Parathyroid adenoma (tissue), 2 donors: ENCODE measurements around the gene BRAT1.

Experiments
- H2AFZ ChIP-seq: fragments of 300-600 bp; sonication (generic); one replicate; pipeline ENCODE4 v1.7.0; 2017; ENCODE audit warnings: antibody characterized with exemption, mild to moderate bottlenecking
- H3K27ac ChIP-seq: fragments of 300-600 bp; sonication (generic); one replicate; pipeline ENCODE4 v1.7.0; 2017
- H3K27me3 ChIP-seq: fragments of 300-600 bp; sonication (generic); one replicate; pipeline ENCODE4 v1.7.0; 2017; ENCODE audit warnings: low read length; ENCODE audit not compliant: control insufficient read depth, insufficient read depth
- H3K36me3 ChIP-seq: fragments of 300-600 bp; sonication (generic); one replicate; pipeline ENCODE4 v1.7.0; 2017; ENCODE audit warnings: low read length; ENCODE audit not compliant: control insufficient read depth, insufficient read depth
- H3K4me1 ChIP-seq: fragments of 300-600 bp; sonication (generic); one replicate; pipeline ENCODE4 v1.7.0; 2017; ENCODE audit warnings: control low read depth
- H3K4me2 ChIP-seq: fragments of 300-600 bp; sonication (generic); one replicate; pipeline ENCODE4 v1.7.0; 2017; ENCODE audit warnings: low read length
- H3K4me3 ChIP-seq: fragments of 300-600 bp; sonication (generic); one replicate; pipeline ENCODE4 v1.7.0; 2017; ENCODE audit warnings: low read depth, low read length
- H3K79me2 ChIP-seq: fragments of 300-600 bp; sonication (generic); one replicate; pipeline ENCODE4 v1.7.0; 2017; ENCODE audit warnings: control low read depth
- H3K9ac ChIP-seq: fragments of 300-600 bp; sonication (generic); one replicate; pipeline ENCODE4 v1.7.0; 2017; ENCODE audit warnings: mild to moderate bottlenecking
- H3K9me3 ChIP-seq: fragments of 300-600 bp; sonication (generic); one replicate; pipeline ENCODE4 v1.7.0; 2017; ENCODE audit warnings: low read length; ENCODE audit not compliant: control insufficient read depth
- CTCF ChIP-seq: fragments of 300-600 bp; sonication (generic); IDR thresholded peaks from one replicate; pipeline ENCODE4 v1.7.0; 2017; ENCODE audit warnings: antibody characterized with exemption, mild to moderate bottlenecking
- donor health status: primary hyperparathyroidism.

Gene BRAT1

GRCh38 chr7:2558629-2559282 lies 3.4 kb upstream of the BRAT1 start, which contains the start of gene IQCE:
Gene IQCE, plus strand, starts transcription at chr7:2558979. Its CDS starts 203 bp downstream, at chr7:2559182.
- Histone ChIP-seq H3K36me3 (no peaks in the 10 kb centered on the region), H3K4me3 (peak within 1 kb of the TSS; percentile 81), H3K4me1 (peaks cover 8% of the 10 kb centered on the region), H3K27me3 (no peaks in the 10 kb centered on the region), H3K4me2 (peak within 1 kb of the TSS; percentile 85), H3K27ac (peak within 1 kb of the TSS; percentile 9), H3K9ac (peak within 1 kb of the TSS; percentile 73), H3K9me3 (no peaks in the 10 kb centered on the region), H3K79me2 (peaks cover 19% of the 10 kb centered on the region), H2AFZ (peak within 1 kb of the TSS; percentile 86)
- no peak for TF ChIP-seq CTCF

GRCh38 chr7:2554661-2555111 lies 638 bp downstream of the BRAT1 start:
- TF ChIP-seq CTCF: no peak
- Histone ChIP-seq H3K27me3 (no peaks in the 10 kb centered on the region), H3K79me2 (peaks cover 19% of the 10 kb centered on the region), H3K9me3 (no peaks in the 10 kb centered on the region), H3K4me3 (peak overlapping the region; percentile 87), H3K36me3 (no peaks in the 10 kb centered on the region), H2AFZ (peak overlapping the region; percentile 100), H3K4me2 (peak overlapping the region; percentile 87), H3K4me1 (peaks cover 4% of the 10 kb centered on the region), H3K9ac (no peak overlapping the region), H3K27ac (no peak overlapping the region)

GRCh38 chr7:2553831-2554581 lies 1.3 kb downstream of the BRAT1 start:
- H2AFZ ChIP-seq: peak overlapping the region; percentile 9
- H3K27ac ChIP-seq: no peak overlapping the region
- H3K79me2 ChIP-seq: peaks cover 14% of the 10 kb centered on the region
- peaks cover 4% of the 10 kb centered on the region for H3K4me1 ChIP-seq
- no peak overlapping the region for H3K9ac ChIP-seq
- H3K4me3 ChIP-seq: peak overlapping the region; percentile 87
- H3K4me2 ChIP-seq: peak overlapping the region; percentile 87
- no peaks in the 10 kb centered on the region for H3K27me3 ChIP-seq
- H3K9me3 ChIP-seq: no peaks in the 10 kb centered on the region
- no peak for TF ChIP-seq CTCF
- H3K36me3 ChIP-seq: no peaks in the 10 kb centered on the region

GRCh38 chr7:2553108-2553507 lies 2.2 kb downstream of the BRAT1 start:
- Histone ChIP-seq H3K36me3 (no peaks in the 10 kb centered on the region), H3K27ac (no peak overlapping the region), H3K4me1 (peaks cover 4% of the 10 kb centered on the region), H3K9ac (no peak overlapping the region), H3K4me2 (no peak overlapping the region), H3K79me2 (peaks cover 14% of the 10 kb centered on the region), H3K27me3 (no peaks in the 10 kb centered on the region), H2AFZ (no peak overlapping the region), H3K4me3 (no peak overlapping the region), H3K9me3 (no peaks in the 10 kb centered on the region)
- TF ChIP-seq CTCF: no peak
